GM23248 (cell line): Measurements from ENCODE around the gene NFATC2.

ENCODE experiments used
- EZH2 ChIP-seq: fragments of 200-600 bp; sonication (generic); IDR thresholded peaks from 2 replicates; pipeline ENCODE4 v1.6.1; 2018; ENCODE audit warnings: antibody characterized with exemption, mild to moderate bottlenecking; ENCODE audit not compliant: insufficient read depth, poor library complexity, severe bottlenecking
- EZH2phosphoT487 ChIP-seq: fragments of 200-600 bp; sonication (generic); IDR thresholded peaks from 2 replicates; pipeline ENCODE4 v1.6.1; 2018; ENCODE audit warnings: antibody characterized with exemption, moderate library complexity, mild to moderate bottlenecking, low read depth; ENCODE audit not compliant: insufficient read depth

- TF ChIP-seq EZH2 (no peak), EZH2phosphoT487 (no peak)
Measured at GRCh38 chr20:51401496-51401895, 141.0 kb downstream of the NFATC2 start.
